IPS DF 19.7 (cell line): ENCODE measurements around the gene HDHD5.

Experiments
- DNase-seq: peaks from one replicate; pipeline ENCODE4 v3.0.0-alpha.2; 2013; ENCODE audit warnings: low read depth, low spot score

HDHD5 gene

GRCh38 chr22:17158568-17159503 is at the start of gene HDHD5:
Gene HDHD5, minus strand, starts transcription at chr22:17159277. Its CDS starts 26 bp downstream, at chr22:17159251.
- DNase-seq, result no peak

- DNase-seq, result no peak
Observed at GRCh38 chr22:17205432-17205831, 46.4 kb upstream of the HDHD5 start.

GRCh38 chr22:17201285-17201945 is 42.3 kb upstream of the HDHD5 start:
- no peak for DNase-seq

- DNase-seq, result peak; percentile 68
Observed at GRCh38 chr22:17199003-17199731, 40.1 kb upstream of the HDHD5 start.

GRCh38 chr22:17198170-17199002 is 39.3 kb upstream of the HDHD5 start:
- DNase-seq, result peak; percentile 87

GRCh38 chr22:17194213-17194612 is 35.1 kb upstream of the HDHD5 start:
- no peak for DNase-seq

GRCh38 chr22:17192186-17192585 is 33.1 kb upstream of the HDHD5 start:
- no peak for DNase-seq

GRCh38 chr22:17191163-17191784 is 32.2 kb upstream of the HDHD5 start:
- no peak for DNase-seq

GRCh38 chr22:17190702-17191101 is 31.6 kb upstream of the HDHD5 start:
- DNase-seq, result no peak

GRCh38 chr22:17176715-17177114 is 17.6 kb upstream of the HDHD5 start:
- DNase-seq, result no peak

- DNase-seq, result no peak
Observed at GRCh38 chr22:17172029-17172833, 13.2 kb upstream of the HDHD5 start.

- no peak for DNase-seq
Observed at GRCh38 chr22:17171153-17172028, 12.3 kb upstream of the HDHD5 start.

- no peak for DNase-seq
Observed at GRCh38 chr22:17167486-17167885, 8.4 kb upstream of the HDHD5 start.

GRCh38 chr22:17164392-17165024 is 5.4 kb upstream of the HDHD5 start:
- no peak for DNase-seq

- no peak for DNase-seq
Observed at GRCh38 chr22:17162731-17163130, 3.7 kb upstream of the HDHD5 start.

- no peak for DNase-seq
Observed at GRCh38 chr22:17161991-17162390, 2.9 kb upstream of the HDHD5 start.

GRCh38 chr22:17159504-17159951 is 451 bp upstream of the HDHD5 start:
- no peak for DNase-seq

- no peak for DNase-seq
Observed at GRCh38 chr22:17158176-17158567, 905 bp downstream of the HDHD5 start.
